Measurements from ENCODE around the gene PLEKHH1. TPM values are rescaled to one million over a fixed set of nuclear protein-coding genes. Genes with fewer than 3 reads are reported as not detected.
"Not testable (repeated sequence)": the region's sequence is repeated elsewhere in the genome, so short reads cannot be mapped to it uniquely, and the experiment has no call there.

Gene PLEKHH1
- total RNA-seq, 1 donor from 2014 or later = 32.4 TPM

- Mint-ChIP-seq H3K36me3 (ENCODE audit: unreplicated experiment) (peaks cover 9% of the 10 kb centered on the region), H3K4me3 (ENCODE audit: unreplicated experiment) (peak within 1 kb of the TSS; percentile 97), H3K4me1 (ENCODE audit: low read depth, unreplicated experiment) (peaks cover 17% of the 10 kb centered on the region), H3K27ac (ENCODE audit: unreplicated experiment) (peak within 1 kb of the TSS; percentile 95), H3K9me3 (ENCODE audit: unreplicated experiment) (peaks cover 7% of the 10 kb centered on the region), H3K27me3 (ENCODE audit: unreplicated experiment) (peaks cover 6% of the 10 kb centered on the region)
- no peak for TF ChIP-seq CTCF (IDR thresholded peaks at IDR 0.05; ENCODE audit: partially characterized antibody, unreplicated experiment)
- DNase-seq = peak; percentile 99
These were observed 86.5 kb downstream of the PLEKHH1 start, which contains the start of gene ARG2 for GRCh38 chr14:67619446-67620216. ARG2 (plus strand) TSS chr14:67619920; CDS start chr14:67619978, 58 bp downstream.

GRCh38 chr14:67620217-67620785 is 87.2 kb downstream of the PLEKHH1 start:
- H3K4me1 Mint-ChIP-seq (ENCODE audit: low read depth, unreplicated experiment) = peaks cover 17% of the 10 kb centered on the region
- DNase-seq = peak; percentile 52
- peak overlapping the region; percentile 97 for H3K4me3 Mint-ChIP-seq (ENCODE audit: unreplicated experiment)
- peak overlapping the region; percentile 95 for H3K27ac Mint-ChIP-seq (ENCODE audit: unreplicated experiment)
- peaks cover 5% of the 10 kb centered on the region for H3K27me3 Mint-ChIP-seq (ENCODE audit: unreplicated experiment)
- peaks cover 9% of the 10 kb centered on the region for H3K9me3 Mint-ChIP-seq (ENCODE audit: unreplicated experiment)
- no peak for TF ChIP-seq CTCF (IDR thresholded peaks at IDR 0.05; ENCODE audit: partially characterized antibody, unreplicated experiment)
- peaks cover 9% of the 10 kb centered on the region for H3K36me3 Mint-ChIP-seq (ENCODE audit: unreplicated experiment)

GRCh38 chr14:67622675-67623074 is 89.6 kb downstream of the PLEKHH1 start:
- no peak for TF ChIP-seq CTCF (IDR thresholded peaks at IDR 0.05; ENCODE audit: partially characterized antibody, unreplicated experiment)
- peaks cover 9% of the 10 kb centered on the region for H3K36me3 Mint-ChIP-seq (ENCODE audit: unreplicated experiment)
- peaks cover 9% of the 10 kb centered on the region for H3K9me3 Mint-ChIP-seq (ENCODE audit: unreplicated experiment)
- H3K27ac Mint-ChIP-seq (ENCODE audit: unreplicated experiment) = no peak overlapping the region
- H3K27me3 Mint-ChIP-seq (ENCODE audit: unreplicated experiment) = peaks cover 6% of the 10 kb centered on the region
- DNase-seq = no peak
- peaks cover 17% of the 10 kb centered on the region for H3K4me1 Mint-ChIP-seq (ENCODE audit: low read depth, unreplicated experiment)
- peak overlapping the region; percentile 65 for H3K4me3 Mint-ChIP-seq (ENCODE audit: unreplicated experiment)

GRCh38 chr14:67623114-67623513 is 90.0 kb downstream of the PLEKHH1 start:
- Mint-ChIP-seq H3K4me3 (ENCODE audit: unreplicated experiment) (peak overlapping the region; percentile 65), H3K9me3 (ENCODE audit: unreplicated experiment) (peaks cover 9% of the 10 kb centered on the region)

GRCh38 chr14:67626131-67626530 is 93.0 kb downstream of the PLEKHH1 start:
- H3K27ac Mint-ChIP-seq (ENCODE audit: unreplicated experiment); H3K4me3 Mint-ChIP-seq (ENCODE audit: unreplicated experiment); H3K36me3 Mint-ChIP-seq (ENCODE audit: unreplicated experiment); H3K9me3 Mint-ChIP-seq (ENCODE audit: unreplicated experiment); DNase-seq; H3K27me3 Mint-ChIP-seq (ENCODE audit: unreplicated experiment): not testable (repeated sequence)
- peaks cover 21% of the 10 kb centered on the region for H3K4me1 Mint-ChIP-seq (ENCODE audit: low read depth, unreplicated experiment)

More at GRCh38 chr14:67623114-67623513, 90.0 kb downstream of the PLEKHH1 start:
- Mint-ChIP-seq H3K4me1 (ENCODE audit: low read depth, unreplicated experiment) (peaks cover 17% of the 10 kb centered on the region), H3K36me3 (ENCODE audit: unreplicated experiment) (peaks cover 9% of the 10 kb centered on the region), H3K27me3 (ENCODE audit: unreplicated experiment) (peaks cover 6% of the 10 kb centered on the region), H3K27ac (ENCODE audit: unreplicated experiment) (no peak overlapping the region)
- TF ChIP-seq CTCF (IDR thresholded peaks at IDR 0.05; ENCODE audit: partially characterized antibody, unreplicated experiment) = no peak
- DNase-seq = no peak
